ENCODE measurements around the gene UGT3A2. TPM values are rescaled to one million over a fixed set of nuclear protein-coding genes. Genes with fewer than 3 reads are reported as not detected.

UGT3A2 gene
- total and polyA plus RNA-seq, 2 of the 8 experiments (the other 6 are each of a cell fraction or from before 2014, with no cell fraction given), result 19.4 to 28.8 TPM

- TF ChIP-seq, protein P1, sequence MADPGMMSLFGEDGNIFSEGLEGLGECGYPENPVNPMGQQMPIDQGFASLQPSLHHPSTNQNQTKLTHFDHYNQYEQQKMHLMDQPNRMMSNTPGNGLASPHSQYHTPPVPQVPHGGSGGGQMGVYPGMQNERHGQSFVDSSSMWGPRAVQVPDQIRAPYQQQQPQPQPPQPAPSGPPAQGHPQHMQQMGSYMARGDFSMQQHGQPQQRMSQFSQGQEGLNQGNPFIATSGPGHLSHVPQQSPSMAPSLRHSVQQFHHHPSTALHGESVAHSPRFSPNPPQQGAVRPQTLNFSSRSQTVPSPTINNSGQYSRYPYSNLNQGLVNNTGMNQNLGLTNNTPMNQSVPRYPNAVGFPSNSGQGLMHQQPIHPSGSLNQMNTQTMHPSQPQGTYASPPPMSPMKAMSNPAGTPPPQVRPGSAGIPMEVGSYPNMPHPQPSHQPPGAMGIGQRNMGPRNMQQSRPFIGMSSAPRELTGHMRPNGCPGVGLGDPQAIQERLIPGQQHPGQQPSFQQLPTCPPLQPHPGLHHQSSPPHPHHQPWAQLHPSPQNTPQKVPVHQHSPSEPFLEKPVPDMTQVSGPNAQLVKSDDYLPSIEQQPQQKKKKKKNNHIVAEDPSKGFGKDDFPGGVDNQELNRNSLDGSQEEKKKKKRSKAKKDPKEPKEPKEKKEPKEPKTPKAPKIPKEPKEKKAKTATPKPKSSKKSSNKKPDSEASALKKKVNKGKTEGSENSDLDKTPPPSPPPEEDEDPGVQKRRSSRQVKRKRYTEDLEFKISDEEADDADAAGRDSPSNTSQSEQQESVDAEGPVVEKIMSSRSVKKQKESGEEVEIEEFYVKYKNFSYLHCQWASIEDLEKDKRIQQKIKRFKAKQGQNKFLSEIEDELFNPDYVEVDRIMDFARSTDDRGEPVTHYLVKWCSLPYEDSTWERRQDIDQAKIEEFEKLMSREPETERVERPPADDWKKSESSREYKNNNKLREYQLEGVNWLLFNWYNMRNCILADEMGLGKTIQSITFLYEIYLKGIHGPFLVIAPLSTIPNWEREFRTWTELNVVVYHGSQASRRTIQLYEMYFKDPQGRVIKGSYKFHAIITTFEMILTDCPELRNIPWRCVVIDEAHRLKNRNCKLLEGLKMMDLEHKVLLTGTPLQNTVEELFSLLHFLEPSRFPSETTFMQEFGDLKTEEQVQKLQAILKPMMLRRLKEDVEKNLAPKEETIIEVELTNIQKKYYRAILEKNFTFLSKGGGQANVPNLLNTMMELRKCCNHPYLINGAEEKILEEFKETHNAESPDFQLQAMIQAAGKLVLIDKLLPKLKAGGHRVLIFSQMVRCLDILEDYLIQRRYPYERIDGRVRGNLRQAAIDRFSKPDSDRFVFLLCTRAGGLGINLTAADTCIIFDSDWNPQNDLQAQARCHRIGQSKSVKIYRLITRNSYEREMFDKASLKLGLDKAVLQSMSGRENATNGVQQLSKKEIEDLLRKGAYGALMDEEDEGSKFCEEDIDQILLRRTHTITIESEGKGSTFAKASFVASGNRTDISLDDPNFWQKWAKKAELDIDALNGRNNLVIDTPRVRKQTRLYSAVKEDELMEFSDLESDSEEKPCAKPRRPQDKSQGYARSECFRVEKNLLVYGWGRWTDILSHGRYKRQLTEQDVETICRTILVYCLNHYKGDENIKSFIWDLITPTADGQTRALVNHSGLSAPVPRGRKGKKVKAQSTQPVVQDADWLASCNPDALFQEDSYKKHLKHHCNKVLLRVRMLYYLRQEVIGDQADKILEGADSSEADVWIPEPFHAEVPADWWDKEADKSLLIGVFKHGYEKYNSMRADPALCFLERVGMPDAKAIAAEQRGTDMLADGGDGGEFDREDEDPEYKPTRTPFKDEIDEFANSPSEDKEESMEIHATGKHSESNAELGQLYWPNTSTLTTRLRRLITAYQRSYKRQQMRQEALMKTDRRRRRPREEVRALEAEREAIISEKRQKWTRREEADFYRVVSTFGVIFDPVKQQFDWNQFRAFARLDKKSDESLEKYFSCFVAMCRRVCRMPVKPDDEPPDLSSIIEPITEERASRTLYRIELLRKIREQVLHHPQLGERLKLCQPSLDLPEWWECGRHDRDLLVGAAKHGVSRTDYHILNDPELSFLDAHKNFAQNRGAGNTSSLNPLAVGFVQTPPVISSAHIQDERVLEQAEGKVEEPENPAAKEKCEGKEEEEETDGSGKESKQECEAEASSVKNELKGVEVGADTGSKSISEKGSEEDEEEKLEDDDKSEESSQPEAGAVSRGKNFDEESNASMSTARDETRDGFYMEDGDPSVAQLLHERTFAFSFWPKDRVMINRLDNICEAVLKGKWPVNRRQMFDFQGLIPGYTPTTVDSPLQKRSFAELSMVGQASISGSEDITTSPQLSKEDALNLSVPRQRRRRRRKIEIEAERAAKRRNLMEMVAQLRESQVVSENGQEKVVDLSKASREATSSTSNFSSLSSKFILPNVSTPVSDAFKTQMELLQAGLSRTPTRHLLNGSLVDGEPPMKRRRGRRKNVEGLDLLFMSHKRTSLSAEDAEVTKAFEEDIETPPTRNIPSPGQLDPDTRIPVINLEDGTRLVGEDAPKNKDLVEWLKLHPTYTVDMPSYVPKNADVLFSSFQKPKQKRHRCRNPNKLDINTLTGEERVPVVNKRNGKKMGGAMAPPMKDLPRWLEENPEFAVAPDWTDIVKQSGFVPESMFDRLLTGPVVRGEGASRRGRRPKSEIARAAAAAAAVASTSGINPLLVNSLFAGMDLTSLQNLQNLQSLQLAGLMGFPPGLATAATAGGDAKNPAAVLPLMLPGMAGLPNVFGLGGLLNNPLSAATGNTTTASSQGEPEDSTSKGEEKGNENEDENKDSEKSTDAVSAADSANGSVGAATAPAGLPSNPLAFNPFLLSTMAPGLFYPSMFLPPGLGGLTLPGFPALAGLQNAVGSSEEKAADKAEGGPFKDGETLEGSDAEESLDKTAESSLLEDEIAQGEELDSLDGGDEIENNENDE (IDR thresholded peaks at IDR 0.05; ENCODE audit: insufficient replicate concordance, low read length), result no peak
- no peak for TF ChIP-seq TBP (IDR thresholded peaks at IDR 0.05; ENCODE audit: low read depth, low read length)
Measured at GRCh38 chr5:36078430-36078829, 11.7 kb upstream of the UGT3A2 start (continued).

All from H1 (cell line).